ENCODE measurements around the gene CRTC3. TPM values are rescaled to one million over a fixed set of nuclear protein-coding genes. Genes with fewer than 3 reads are reported as not detected.
A peak's percentile ranks its signal among the peaks of the same experiment; 100 is the strongest.

Gene CRTC3
- total RNA-seq, 1 experiment from 2014 or later, result 25.9 TPM

- no TSS peak for BruUV-seq (replicated peaks)
- no peak for TF ChIP-seq CTCF (IDR thresholded peaks at IDR 0.05; ENCODE audit: unreplicated experiment)
- no peak overlapping the region for H3K27ac Mint-ChIP-seq (ENCODE audit: low read depth, unreplicated experiment)
- peaks cover 6% of the 10 kb centered on the region for H3K9me3 Mint-ChIP-seq (ENCODE audit: unreplicated experiment)
- no peaks in the 10 kb centered on the region for H3K27me3 Mint-ChIP-seq (ENCODE audit: insufficient read depth, unreplicated experiment)
- H3K4me3 Mint-ChIP-seq (ENCODE audit: unreplicated experiment), result peak overlapping the region; percentile 86
- ChIA-PET POLR2A (interaction anchor here (0.7 to 1.2 kb wide), 3 partner anchors 23 to 93 kb away, joined by 3 to 5 read pairs (median 3); no protein-coding TSS in a partner anchor), CTCF (interaction anchor here (0.7 to 1.0 kb wide), 3 partner anchors 38 to 1137 kb away, joined by 3 read pairs; partner anchors contain the start of gene ZNF774)
- H3K4me1 Mint-ChIP-seq (ENCODE audit: insufficient read depth, unreplicated experiment), result peaks cover 29% of the 10 kb centered on the region
- DNase-seq (ENCODE audit: unreplicated experiment), result no peak
- intact Hi-C loops (cut with micrococcal nuclease), result no loop called here
- H3K36me3 Mint-ChIP-seq (ENCODE audit: insufficient read depth, unreplicated experiment), result peaks cover 6% of the 10 kb centered on the region
Measured at GRCh38 chr15:90529011-90529370, 732 bp upstream of the CRTC3 start.

GRCh38 chr15:90530250-90531051 lies 728 bp downstream of the CRTC3 start:
- Mint-ChIP-seq H3K9me3 (ENCODE audit: unreplicated experiment) (peaks cover 6% of the 10 kb centered on the region), H3K4me3 (ENCODE audit: unreplicated experiment) (peak overlapping the region; percentile 86), H3K4me1 (ENCODE audit: insufficient read depth, unreplicated experiment) (peaks cover 38% of the 10 kb centered on the region), H3K27ac (ENCODE audit: low read depth, unreplicated experiment) (peak overlapping the region; percentile 40), H3K27me3 (ENCODE audit: insufficient read depth, unreplicated experiment) (no peaks in the 10 kb centered on the region), H3K36me3 (ENCODE audit: insufficient read depth, unreplicated experiment) (peaks cover 11% of the 10 kb centered on the region)
- no peak for TF ChIP-seq CTCF (IDR thresholded peaks at IDR 0.05; ENCODE audit: unreplicated experiment)
- POLR2A ChIA-PET, result interaction anchor here (0.6 to 2.2 kb wide), 15 partner anchors 8 to 414 kb away, joined by 3 to 35 read pairs (median 3); partner anchors contain the start of gene BLM
- no TSS peak for BruUV-seq (replicated peaks)
- DNase-seq (ENCODE audit: unreplicated experiment), result peak; percentile 50
- CTCF ChIA-PET, result interaction anchor here (1.3 to 1.9 kb wide), 2 partner anchors 10 to 356 kb away, joined by 4 to 8 read pairs; no protein-coding TSS in a partner anchor
- intact Hi-C loops (cut with micrococcal nuclease), result loop anchor here (5.0 kb wide), 1 partner anchor 62 kb away; no protein-coding TSS in a partner anchor

- Mint-ChIP-seq H3K4me1 (ENCODE audit: insufficient read depth, unreplicated experiment) (peaks cover 42% of the 10 kb centered on the region), H3K36me3 (ENCODE audit: insufficient read depth, unreplicated experiment) (peaks cover 11% of the 10 kb centered on the region), H3K27ac (ENCODE audit: low read depth, unreplicated experiment) (peak overlapping the region; percentile 40), H3K27me3 (ENCODE audit: insufficient read depth, unreplicated experiment) (no peaks in the 10 kb centered on the region), H3K9me3 (ENCODE audit: unreplicated experiment) (peaks cover 6% of the 10 kb centered on the region), H3K4me3 (ENCODE audit: unreplicated experiment) (peak overlapping the region; percentile 86)
- no peak for DNase-seq (ENCODE audit: unreplicated experiment)
- TF ChIP-seq CTCF (IDR thresholded peaks at IDR 0.05; ENCODE audit: unreplicated experiment), result no peak
- ChIA-PET CTCF (interaction anchor here (0.6 to 1.9 kb wide), 5 partner anchors 9 to 1339 kb away, joined by 3 to 8 read pairs (median 3); no protein-coding TSS in a partner anchor), POLR2A (interaction anchor here (0.7 to 2.2 kb wide), 13 partner anchors 13 to 241 kb away, joined by 3 to 35 read pairs (median 3); partner anchors contain the start of gene BLM)
- BruUV-seq (replicated peaks), result TSS peak; percentile 47
- intact Hi-C loops (cut with micrococcal nuclease), result loop anchor here (5.0 kb wide), 1 partner anchor 61 kb away; no protein-coding TSS in a partner anchor
Measured at GRCh38 chr15:90531147-90531546, 1.4 kb downstream of the CRTC3 start.

GRCh38 chr15:90535254-90535653 lies 5.5 kb downstream of the CRTC3 start:
- Mint-ChIP-seq H3K4me1 (ENCODE audit: insufficient read depth, unreplicated experiment) (peaks cover 48% of the 10 kb centered on the region), H3K27ac (ENCODE audit: low read depth, unreplicated experiment) (no peak overlapping the region), H3K9me3 (ENCODE audit: unreplicated experiment) (peaks cover 6% of the 10 kb centered on the region), H3K4me3 (ENCODE audit: unreplicated experiment) (no peak overlapping the region), H3K36me3 (ENCODE audit: insufficient read depth, unreplicated experiment) (peaks cover 18% of the 10 kb centered on the region), H3K27me3 (ENCODE audit: insufficient read depth, unreplicated experiment) (no peaks in the 10 kb centered on the region)
- CTCF ChIA-PET, result no interaction called here
- BruUV-seq (replicated peaks), result no TSS peak
- POLR2A ChIA-PET, result no interaction called here
- intact Hi-C loops (cut with micrococcal nuclease), result no loop called here
- DNase-seq (ENCODE audit: unreplicated experiment), result no peak
- no peak for TF ChIP-seq CTCF (IDR thresholded peaks at IDR 0.05; ENCODE audit: unreplicated experiment)
